Tibial nerve (tissue), 4 donors: ENCODE measurements around the gene WSB2. TPM values are rescaled to one million over a fixed set of nuclear protein-coding genes. Genes with fewer than 3 reads are reported as not detected.
A peak's percentile ranks its signal among the peaks of the same experiment; 100 is the strongest.

Experiments
- DNase-seq, 2 donors: peaks; one replicate each; pipeline ENCODE4 v3.0.0-alpha.2; 2019; ENCODE audit warnings: low spot score in 2 of 2
- H3K27ac ChIP-seq, 4 donors: fragments of 200-600 bp; sonication (generic) in 3 of 4; one replicate each; pipeline ENCODE4 v1.5.1; 2017 to 2019; ENCODE audit warnings: mild to moderate bottlenecking in 1 of 4
- H3K27me3 ChIP-seq, 2 donors: fragments of 200-600 bp; sonication (generic) in 1 of 2; one replicate each; pipeline versions ENCODE4 v1.5.1 to v1.6.0; 2017 to 2019
- H3K36me3 ChIP-seq, 3 donors: fragments of 200-600 bp; sonication (generic); one replicate each; pipeline ENCODE4 v1.5.1; 2018 to 2019
- H3K4me1 ChIP-seq, 4 donors: fragments of 200-600 bp; sonication (generic) in 3 of 4; one replicate each; pipeline ENCODE4 v1.5.1; 2017 to 2019
- H3K4me3 ChIP-seq, 4 donors: fragments of 200-600 bp; sonication (generic) in 3 of 4; one replicate each; pipeline ENCODE4 v1.5.1; 2017 to 2019; ENCODE audit warnings: mild to moderate bottlenecking in 1 of 4, moderate library complexity in 1 of 4
- H3K9me3 ChIP-seq, 4 donors: fragments of 200-600 bp; sonication (generic) in 3 of 4; one replicate each; pipeline ENCODE4 v1.5.1; 2017 to 2019
- EP300 ChIP-seq, 2 donors: sonication (generic); formaldehyde crosslinking; IDR thresholded peaks; one replicate each; pipeline ENCODE4 v1.6.1; 2017; ENCODE audit warnings: antibody characterized with exemption in 2 of 2, mild to moderate bottlenecking in 1 of 2
- POLR2A ChIP-seq, 2 donors: fragments of 450-650 bp; IDR thresholded peaks; one replicate each; pipeline ENCODE4 v1.6.1; 2017; ENCODE audit warnings: antibody characterized with exemption in 2 of 2, mild to moderate bottlenecking in 2 of 2, moderate library complexity in 2 of 2
- WGBS, 2 donors: methylation state at CpG; one replicate each; pipeline ENCODE4 v1.1.5; 2018; 5-methylcytosine and 5-hydroxymethylcytosine counted together
- total RNA-seq, 4 donors: library from RNA; depleted of rRNA; stranded (reverse); fragments of >200 nt; gene quantifications; one replicate each; pipeline ENCODE4 v1.1.0, GENCODE V29; 2016
- TF ChIP-seq, protein P1 (sequence below), 5 experiments: fragments of 200-600 bp in 3 of 5; fragments of 450-650 bp in 2 of 5; sonication (generic) in 3 of 5; IDR thresholded peaks; one replicate each; pipeline ENCODE4 v1.5.1; 2016 to 2019; ENCODE audit warnings: antibody characterized with exemption in 5 of 5, mild to moderate bottlenecking in 3 of 5, moderate library complexity in 2 of 5

Gene WSB2
- total RNA-seq, 4 donors from 2014 or later, result 39.8 to 66.9 (median 48.0) TPM

GRCh38 chr12:118053071-118053985 is 7.7 kb downstream of the WSB2 start:
- H3K36me3 ChIP-seq, result peaks cover 0 to 35% (median 0%) of the 10 kb centered on the region in 3 donors

GRCh38 chr12:118052324-118053070 is 8.5 kb downstream of the WSB2 start:
- Histone ChIP-seq H3K9me3 (no peaks in the 10 kb centered on the region), H3K4me3 (no peak overlapping the region), H3K36me3 (peaks cover 0 to 43% (median 0%) of the 10 kb centered on the region in 3 donors), H3K4me1 (peaks cover 0 to 59% (median 25%) of the 10 kb centered on the region in 4 donors), H3K27ac (peak overlapping the region; percentile 54 to 84 (median 68)), H3K27me3 (no peaks in the 10 kb centered on the region)
- peak; percentile 83 for DNase-seq
- WGBS, 2 donors, result 25 to 36% methylated on average over 6 to 14 of the region's 14 CpGs
- TF ChIP-seq EP300 (IDR thresholded peaks at IDR 0.05) (peak; percentile 54 to 98), POLR2A (IDR thresholded peaks at IDR 0.05) (no peak)
- TF ChIP-seq, protein P1, sequence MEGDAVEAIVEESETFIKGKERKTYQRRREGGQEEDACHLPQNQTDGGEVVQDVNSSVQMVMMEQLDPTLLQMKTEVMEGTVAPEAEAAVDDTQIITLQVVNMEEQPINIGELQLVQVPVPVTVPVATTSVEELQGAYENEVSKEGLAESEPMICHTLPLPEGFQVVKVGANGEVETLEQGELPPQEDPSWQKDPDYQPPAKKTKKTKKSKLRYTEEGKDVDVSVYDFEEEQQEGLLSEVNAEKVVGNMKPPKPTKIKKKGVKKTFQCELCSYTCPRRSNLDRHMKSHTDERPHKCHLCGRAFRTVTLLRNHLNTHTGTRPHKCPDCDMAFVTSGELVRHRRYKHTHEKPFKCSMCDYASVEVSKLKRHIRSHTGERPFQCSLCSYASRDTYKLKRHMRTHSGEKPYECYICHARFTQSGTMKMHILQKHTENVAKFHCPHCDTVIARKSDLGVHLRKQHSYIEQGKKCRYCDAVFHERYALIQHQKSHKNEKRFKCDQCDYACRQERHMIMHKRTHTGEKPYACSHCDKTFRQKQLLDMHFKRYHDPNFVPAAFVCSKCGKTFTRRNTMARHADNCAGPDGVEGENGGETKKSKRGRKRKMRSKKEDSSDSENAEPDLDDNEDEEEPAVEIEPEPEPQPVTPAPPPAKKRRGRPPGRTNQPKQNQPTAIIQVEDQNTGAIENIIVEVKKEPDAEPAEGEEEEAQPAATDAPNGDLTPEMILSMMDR (IDR thresholded peaks at IDR 0.05), result peak in 2 of 5 experiments; percentile 14 to 24

More at GRCh38 chr12:118053071-118053985, 7.7 kb downstream of the WSB2 start:
- 80 to 82% methylated on average over 10 of the region's 10 CpGs for WGBS, 2 donors
- H3K27me3 ChIP-seq, result no peaks in the 10 kb centered on the region
- DNase-seq, result no peak
- TF ChIP-seq EP300 (IDR thresholded peaks at IDR 0.05), result no peak
- TF ChIP-seq, protein P1 (IDR thresholded peaks at IDR 0.05), result no peak
- no peak for TF ChIP-seq POLR2A (IDR thresholded peaks at IDR 0.05)
- H3K4me1 ChIP-seq, result peaks cover 0 to 62% (median 25%) of the 10 kb centered on the region in 4 donors
- no peaks in the 10 kb centered on the region for H3K9me3 ChIP-seq
- H3K4me3 ChIP-seq, result no peak overlapping the region
- peak overlapping the region; percentile 5 to 84 (median 68) for H3K27ac ChIP-seq

- no peak for DNase-seq
- Histone ChIP-seq H3K9me3 (no peaks in the 10 kb centered on the region), H3K4me1 (peaks cover 0 to 47% (median 25%) of the 10 kb centered on the region in 4 donors), H3K36me3 (peaks cover 0 to 53% (median 0%) of the 10 kb centered on the region in 3 donors), H3K4me3 (no peak overlapping the region), H3K27ac (peak overlapping the region; percentile 54 to 84 (median 68)), H3K27me3 (no peaks in the 10 kb centered on the region)
- WGBS, 2 donors, result 66 to 68% methylated on average over 12 of the region's 12 CpGs
- TF ChIP-seq, protein P1 (IDR thresholded peaks at IDR 0.05), result no peak
- TF ChIP-seq EP300 (IDR thresholded peaks at IDR 0.05) (no peak), POLR2A (IDR thresholded peaks at IDR 0.05) (no peak)
Observed at GRCh38 chr12:118050972-118051910, 9.7 kb downstream of the WSB2 start.

DNA sequence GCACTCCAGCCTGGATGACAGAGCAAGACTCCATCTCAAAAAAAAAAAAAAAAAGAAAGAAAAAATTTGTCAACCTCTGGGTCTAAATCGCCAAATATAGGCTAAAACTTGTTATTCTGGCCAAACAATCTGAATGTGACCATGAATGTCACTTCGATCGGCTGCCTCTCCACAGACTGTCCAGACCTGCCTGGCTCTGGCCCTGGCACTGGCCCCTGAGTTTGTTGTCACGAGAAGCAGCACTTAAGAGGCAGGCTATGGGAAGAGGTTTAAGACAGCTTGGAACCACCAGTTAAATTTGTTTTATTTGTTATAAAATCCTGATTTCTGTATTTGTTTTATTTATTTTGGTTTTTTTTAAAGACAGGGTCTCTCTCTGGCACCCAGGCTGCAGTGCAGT is 14.5 kb downstream of the WSB2 start:
- 93 to 100% methylated on average over 4 of the region's 4 CpGs for WGBS, 2 donors
- TF ChIP-seq EP300 (IDR thresholded peaks at IDR 0.05), result no peak
- no peak for TF ChIP-seq POLR2A (IDR thresholded peaks at IDR 0.05)
- TF ChIP-seq, protein P1 (IDR thresholded peaks at IDR 0.05), result no peak
- H3K9me3 ChIP-seq, result no peaks in the 10 kb centered on the region
- peaks cover 0 to 2% (median 2%) of the 10 kb centered on the region in 4 donors for H3K4me1 ChIP-seq
- no peaks in the 10 kb centered on the region for H3K27me3 ChIP-seq
- peaks cover 0 to 89% (median 10%) of the 10 kb centered on the region in 3 donors for H3K36me3 ChIP-seq
- H3K27ac ChIP-seq, result no peak overlapping the region
- H3K4me3 ChIP-seq, result no peak overlapping the region
- no peak for DNase-seq
